Stimulated activated CD4-positive, alpha-beta T cell treated with anti-CD3 and anti-CD28 coated beads, Interleukin-1b, Interleukin-23, amount 100 ng/mL, for 4 hours (primary cell): ENCODE measurements around the gene ITLN2.
A peak's percentile ranks its signal among the peaks of the same experiment; 100 is the strongest.
"Not testable (repeated sequence)": the region's sequence is repeated elsewhere in the genome, so short reads cannot be mapped to it uniquely, and the experiment has no call there.

Experiments
- DNase-seq, 2 donors: peaks; one replicate each; pipeline ENCODE4 v3.0.0-alpha.2; 2020; ENCODE audit warnings: low read depth in 2 of 2

ITLN2 gene

GRCh38 chr1:160953030-160953429 is 1.6 kb downstream of the ITLN2 start:
- no peak for DNase-seq

- DNase-seq, result no peak
Measured at GRCh38 chr1:160952129-160952510, 2.5 kb downstream of the ITLN2 start.

- DNase-seq, result peak; percentile 58 to 61
Measured at GRCh38 chr1:160951443-160952128, 3.0 kb downstream of the ITLN2 start.

- no peak for DNase-seq
Measured at GRCh38 chr1:160950657-160951056, 4.0 kb downstream of the ITLN2 start.

- DNase-seq, result no peak
Measured at GRCh38 chr1:160949881-160950280, 4.7 kb downstream of the ITLN2 start.

GRCh38 chr1:160949216-160949880 is 5.3 kb downstream of the ITLN2 start:
- DNase-seq, result not testable (repeated sequence)

GRCh38 chr1:160947174-160947759 is 7.3 kb downstream of the ITLN2 start:
- not testable (repeated sequence) for DNase-seq

GRCh38 chr1:160945881-160946280 is 8.7 kb downstream of the ITLN2 start:
- not testable (repeated sequence) for DNase-seq

- no peak for DNase-seq
Measured at GRCh38 chr1:160945079-160945478, 9.5 kb downstream of the ITLN2 start.

- DNase-seq, result no peak
Measured at GRCh38 chr1:160942926-160943325, 11.7 kb downstream of the ITLN2 start.

GRCh38 chr1:160936666-160937065 is 17.9 kb downstream of the ITLN2 start:
- not testable (repeated sequence) for DNase-seq

GRCh38 chr1:160935527-160936258 is 18.9 kb downstream of the ITLN2 start:
- DNase-seq, result no peak

- DNase-seq, result not testable (repeated sequence)
Measured at GRCh38 chr1:160933305-160933704, 21.3 kb downstream of the ITLN2 start.

- no peak for DNase-seq
Measured at GRCh38 chr1:160925652-160926244, 28.9 kb downstream of the ITLN2 start.

GRCh38 chr1:160924791-160925651 is 29.6 kb downstream of the ITLN2 start:
- DNase-seq, result no peak

GRCh38 chr1:160916666-160917065 is 37.9 kb downstream of the ITLN2 start:
- no peak for DNase-seq

GRCh38 chr1:160913229-160913628 is 41.4 kb downstream of the ITLN2 start:
- DNase-seq, result not testable (repeated sequence)

GRCh38 chr1:160911925-160912324 is 42.7 kb downstream of the ITLN2 start:
- DNase-seq, result no peak

GRCh38 chr1:160911441-160911840 is 43.2 kb downstream of the ITLN2 start:
- DNase-seq, result no peak

- DNase-seq, result no peak
Measured at GRCh38 chr1:160910170-160910750, 44.3 kb downstream of the ITLN2 start.

- DNase-seq, result no peak
Measured at GRCh38 chr1:160907976-160908375, 46.6 kb downstream of the ITLN2 start.
